Stimulated activated memory B cell treated with anti-CD40 and anti-IgM and Interleukin-4, amounts not matched to agents 10 μg/mL and 1 μg/mL and 100 μg/mL, for 72 hours (primary cell): Measurements from ENCODE around the gene LTA4H.

ENCODE experiments used
- ATAC-seq: fragments of 150-1000 bp; cut with Tn5 transposase; 2 replicates; pipeline ENCODE4 v1.10.0; 2021
- H3K27ac Mint-ChIP-seq: one replicate; pipeline ENCODE4 v1.8.0; 2022; ENCODE audit warnings: mild to moderate bottlenecking, mixed read lengths
- H3K27me3 Mint-ChIP-seq: one replicate; pipeline ENCODE4 v1.8.0; 2022; ENCODE audit warnings: mixed read lengths
- H3K36me3 Mint-ChIP-seq: one replicate; pipeline ENCODE4 v1.8.0; 2022; ENCODE audit warnings: mixed read lengths
- H3K4me1 Mint-ChIP-seq: one replicate; pipeline ENCODE4 v1.8.0; 2022; ENCODE audit warnings: mixed read lengths
- H3K4me3 Mint-ChIP-seq: one replicate; pipeline ENCODE4 v1.8.0; 2022; ENCODE audit warnings: mild to moderate bottlenecking, moderate library complexity, mixed read lengths
- H3K9me3 Mint-ChIP-seq: one replicate; pipeline ENCODE4 v1.8.0; 2022; ENCODE audit warnings: mixed read lengths

Gene LTA4H

DNA sequence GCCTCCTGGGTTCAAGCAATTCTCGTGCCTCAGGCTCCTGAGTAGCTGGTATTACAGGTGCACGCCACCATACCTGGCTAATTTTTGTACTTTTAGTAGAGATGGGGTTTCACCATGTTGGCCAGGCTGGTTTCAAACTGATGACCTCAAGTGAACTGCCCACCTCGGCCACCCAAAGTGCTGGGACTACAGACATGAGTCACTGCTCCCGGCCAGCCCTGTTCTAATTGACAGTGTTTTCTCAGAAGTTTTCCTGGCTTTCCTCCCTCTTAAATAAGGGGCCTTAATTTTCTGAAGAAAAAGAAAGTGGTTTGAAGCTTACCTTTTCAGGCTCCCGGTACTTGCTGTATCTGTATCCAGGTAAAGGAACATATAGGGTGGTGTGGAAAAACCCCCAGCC, 40.9 kb downstream of the LTA4H start:
- H3K4me3 Mint-ChIP-seq = no peak overlapping the region
- H3K9me3 Mint-ChIP-seq = no peaks in the 10 kb centered on the region
- H3K36me3 Mint-ChIP-seq = peaks cover 14% of the 10 kb centered on the region
- H3K27ac Mint-ChIP-seq = no peak overlapping the region
- H3K4me1 Mint-ChIP-seq = peaks cover 12% of the 10 kb centered on the region
- ATAC-seq = no peak
- no peaks in the 10 kb centered on the region for H3K27me3 Mint-ChIP-seq

- H3K4me3 Mint-ChIP-seq = no peak overlapping the region
- no peak for ATAC-seq
- H3K9me3 Mint-ChIP-seq = no peaks in the 10 kb centered on the region
- no peak overlapping the region for H3K27ac Mint-ChIP-seq
- peaks cover 16% of the 10 kb centered on the region for H3K36me3 Mint-ChIP-seq
- H3K4me1 Mint-ChIP-seq = peaks cover 9% of the 10 kb centered on the region
- no peaks in the 10 kb centered on the region for H3K27me3 Mint-ChIP-seq
These were observed 41.5 kb downstream of the LTA4H start for GRCh38 chr12:95993907-95994306.

GRCh38 chr12:95990136-95990535, 45.3 kb downstream of the LTA4H start:
- Mint-ChIP-seq H3K27ac (no peak overlapping the region), H3K27me3 (no peaks in the 10 kb centered on the region), H3K36me3 (peaks cover 17% of the 10 kb centered on the region), H3K4me3 (no peak overlapping the region), H3K9me3 (no peaks in the 10 kb centered on the region), H3K4me1 (peaks cover 6% of the 10 kb centered on the region)
- no peak for ATAC-seq

DNA sequence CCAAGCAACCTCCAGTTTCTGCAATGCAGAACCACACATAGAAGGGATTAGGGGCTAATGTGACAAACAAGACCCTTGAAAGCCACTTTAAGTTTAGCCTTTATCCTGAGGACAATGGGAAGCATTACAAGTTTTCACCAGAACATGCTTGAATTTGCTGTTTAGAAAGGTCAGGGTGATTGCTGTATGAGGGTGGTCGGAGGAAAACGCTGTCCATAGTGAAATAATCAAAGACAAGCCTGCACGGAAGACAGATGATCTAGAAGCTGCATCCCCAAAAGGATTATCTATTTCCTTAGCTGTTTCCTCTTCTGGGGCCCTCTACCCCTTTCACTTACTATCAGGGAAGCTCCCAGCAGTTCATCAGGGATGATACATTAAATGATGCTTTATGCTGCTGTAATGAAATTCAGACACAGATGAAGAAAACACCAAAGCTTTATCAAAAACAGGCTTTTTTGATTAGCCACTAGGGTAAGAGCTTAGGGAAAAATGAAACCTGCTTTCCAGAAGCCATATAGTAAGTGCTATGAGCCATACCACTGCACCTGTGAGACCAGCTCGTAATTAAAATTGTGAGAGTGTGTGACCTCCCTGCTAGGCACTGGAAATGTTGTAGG, 45.8 kb downstream of the LTA4H start:
- ATAC-seq = no peak
- peaks cover 6% of the 10 kb centered on the region for H3K4me1 Mint-ChIP-seq
- no peaks in the 10 kb centered on the region for H3K9me3 Mint-ChIP-seq

GRCh38 chr12:95988506-95989275, 46.7 kb downstream of the LTA4H start:
- peaks cover 17% of the 10 kb centered on the region for H3K36me3 Mint-ChIP-seq
- ATAC-seq = no peak
- no peak overlapping the region for H3K27ac Mint-ChIP-seq
- peaks cover 6% of the 10 kb centered on the region for H3K4me1 Mint-ChIP-seq
- H3K27me3 Mint-ChIP-seq = no peaks in the 10 kb centered on the region
- H3K9me3 Mint-ChIP-seq = no peaks in the 10 kb centered on the region
- H3K4me3 Mint-ChIP-seq = no peak overlapping the region

More for the DNA sequence above, 45.8 kb downstream of the LTA4H start:
- Mint-ChIP-seq H3K27me3 (no peaks in the 10 kb centered on the region), H3K36me3 (peaks cover 17% of the 10 kb centered on the region), H3K27ac (no peak overlapping the region), H3K4me3 (no peak overlapping the region)

- ATAC-seq = no peak
- no peaks in the 10 kb centered on the region for H3K9me3 Mint-ChIP-seq
- peaks cover 6% of the 10 kb centered on the region for H3K4me1 Mint-ChIP-seq
- no peak overlapping the region for H3K27ac Mint-ChIP-seq
- no peak overlapping the region for H3K4me3 Mint-ChIP-seq
- no peaks in the 10 kb centered on the region for H3K27me3 Mint-ChIP-seq
- H3K36me3 Mint-ChIP-seq = peaks cover 9% of the 10 kb centered on the region
These were observed 48.5 kb downstream of the LTA4H start for GRCh38 chr12:95986635-95987570.

DNA sequence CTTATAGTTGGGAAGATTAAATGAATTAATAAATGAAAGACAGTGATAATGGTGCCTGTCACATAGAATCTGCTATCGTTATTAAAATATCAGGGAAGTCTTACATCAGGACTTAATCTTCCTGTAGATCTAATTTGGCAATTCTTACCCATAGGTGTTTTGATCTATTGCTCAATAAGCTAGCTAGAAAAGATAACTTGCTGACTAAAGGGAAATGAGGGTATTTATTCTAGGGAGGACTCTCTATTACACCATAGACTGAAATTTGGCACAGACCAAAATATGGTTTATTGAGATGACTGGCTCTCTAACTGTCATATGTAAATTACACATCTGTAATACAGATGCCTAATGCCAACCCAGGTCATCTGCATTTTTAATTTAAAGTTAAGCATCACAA, 50.7 kb downstream of the LTA4H start:
- no peak for ATAC-seq
- Mint-ChIP-seq H3K27me3 (no peaks in the 10 kb centered on the region), H3K36me3 (peaks cover 9% of the 10 kb centered on the region), H3K27ac (no peak overlapping the region), H3K4me1 (peaks cover 6% of the 10 kb centered on the region), H3K4me3 (no peak overlapping the region), H3K9me3 (no peaks in the 10 kb centered on the region)

- Mint-ChIP-seq H3K4me1 (no peaks in the 10 kb centered on the region), H3K27me3 (no peaks in the 10 kb centered on the region), H3K36me3 (no peaks in the 10 kb centered on the region), H3K27ac (no peak overlapping the region), H3K4me3 (no peak overlapping the region), H3K9me3 (no peaks in the 10 kb centered on the region)
- ATAC-seq = no peak
These were observed 52.8 kb downstream of the LTA4H start for GRCh38 chr12:95982602-95983001.

- Mint-ChIP-seq H3K4me1 (no peaks in the 10 kb centered on the region), H3K4me3 (no peak overlapping the region), H3K36me3 (no peaks in the 10 kb centered on the region), H3K27me3 (no peaks in the 10 kb centered on the region), H3K27ac (no peak overlapping the region), H3K9me3 (no peaks in the 10 kb centered on the region)
- ATAC-seq = no peak
These were observed 55.0 kb downstream of the LTA4H start for GRCh38 chr12:95980437-95980836.

DNA sequence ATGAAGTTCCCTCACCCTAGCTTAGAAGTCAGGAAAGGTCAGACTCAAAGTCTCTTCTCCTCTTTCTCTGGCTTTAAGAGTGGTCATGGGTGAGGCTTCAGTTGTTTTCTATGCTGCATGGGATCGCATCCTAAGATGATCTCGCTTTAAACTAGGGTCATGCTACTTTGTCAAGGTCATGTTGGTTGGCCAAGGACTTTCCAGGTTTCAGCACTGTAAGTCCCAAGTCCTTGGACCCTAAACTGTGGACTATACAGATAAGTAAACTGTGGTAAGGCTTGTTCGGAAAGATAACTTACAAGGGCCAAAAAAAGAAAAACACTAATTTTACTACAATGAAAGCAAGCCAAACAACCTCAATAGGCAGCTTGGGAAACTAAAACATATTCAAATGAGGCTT, 56.6 kb downstream of the LTA4H start:
- no peaks in the 10 kb centered on the region for H3K27me3 Mint-ChIP-seq

DNA sequence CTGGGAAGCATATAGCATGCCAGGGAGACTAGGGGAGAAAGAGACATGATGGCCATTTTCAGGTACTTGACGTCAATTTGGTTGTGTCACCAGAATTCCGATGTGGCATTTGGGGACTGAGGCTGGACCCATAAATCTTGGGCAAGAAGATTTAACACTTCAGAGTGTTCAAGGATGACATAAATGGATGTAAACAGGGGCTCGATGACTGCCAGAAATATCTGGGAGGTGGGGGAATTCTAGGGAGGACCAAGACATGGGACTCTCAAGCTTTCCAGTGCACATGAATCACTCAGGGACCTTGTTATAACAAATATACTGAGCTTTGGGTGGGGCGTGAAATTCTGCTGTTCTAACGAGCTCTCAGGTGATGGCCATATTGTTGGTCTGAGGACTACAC, 57.0 kb downstream of the LTA4H start:
- no peak overlapping the region for H3K4me3 Mint-ChIP-seq
- H3K4me1 Mint-ChIP-seq = no peaks in the 10 kb centered on the region
- no peaks in the 10 kb centered on the region for H3K9me3 Mint-ChIP-seq
- no peaks in the 10 kb centered on the region for H3K27me3 Mint-ChIP-seq
- H3K36me3 Mint-ChIP-seq = no peaks in the 10 kb centered on the region
- ATAC-seq = no peak
- H3K27ac Mint-ChIP-seq = no peak overlapping the region

More for the DNA sequence above, 56.6 kb downstream of the LTA4H start:
- no peaks in the 10 kb centered on the region for H3K4me1 Mint-ChIP-seq
- H3K36me3 Mint-ChIP-seq = no peaks in the 10 kb centered on the region
- H3K27ac Mint-ChIP-seq = no peak overlapping the region
- no peaks in the 10 kb centered on the region for H3K9me3 Mint-ChIP-seq
- ATAC-seq = no peak
- H3K4me3 Mint-ChIP-seq = no peak overlapping the region

DNA sequence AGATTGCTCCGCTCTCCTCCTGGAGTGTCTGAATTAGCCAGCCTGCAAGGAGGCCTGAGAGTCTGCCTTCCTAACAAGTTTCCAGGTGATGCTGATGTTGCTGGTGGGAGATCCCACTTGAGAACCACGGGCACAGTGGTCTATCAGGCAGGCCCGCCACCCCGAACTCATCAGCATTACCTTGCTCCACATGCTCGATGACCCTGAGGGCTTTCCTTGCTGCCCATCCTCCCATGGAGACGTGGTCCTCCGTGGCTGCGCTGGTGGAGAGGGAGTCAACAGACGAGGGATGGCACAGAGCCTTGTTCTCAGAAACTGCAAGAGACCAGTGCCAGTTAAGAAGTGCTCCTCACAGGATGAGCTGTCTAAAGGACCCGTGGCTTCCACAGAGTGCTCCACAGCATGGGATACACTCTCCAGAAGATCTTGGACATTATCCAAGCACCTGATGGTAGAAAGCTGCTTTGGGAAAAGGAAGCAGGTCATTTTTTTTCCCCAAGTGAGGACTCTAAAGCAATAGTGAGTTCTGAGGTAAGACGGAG, 57.6 kb downstream of the LTA4H start:
- Mint-ChIP-seq H3K27me3 (no peaks in the 10 kb centered on the region), H3K4me1 (no peaks in the 10 kb centered on the region), H3K4me3 (no peak overlapping the region), H3K27ac (no peak overlapping the region), H3K36me3 (no peaks in the 10 kb centered on the region), H3K9me3 (no peaks in the 10 kb centered on the region)
- ATAC-seq = no peak

GRCh38 chr12:95976416-95976832, 59.0 kb downstream of the LTA4H start:
- Mint-ChIP-seq H3K27me3 (no peaks in the 10 kb centered on the region), H3K9me3 (no peaks in the 10 kb centered on the region), H3K4me3 (no peak overlapping the region), H3K4me1 (no peaks in the 10 kb centered on the region), H3K36me3 (no peaks in the 10 kb centered on the region), H3K27ac (no peak overlapping the region)
- no peak for ATAC-seq

DNA sequence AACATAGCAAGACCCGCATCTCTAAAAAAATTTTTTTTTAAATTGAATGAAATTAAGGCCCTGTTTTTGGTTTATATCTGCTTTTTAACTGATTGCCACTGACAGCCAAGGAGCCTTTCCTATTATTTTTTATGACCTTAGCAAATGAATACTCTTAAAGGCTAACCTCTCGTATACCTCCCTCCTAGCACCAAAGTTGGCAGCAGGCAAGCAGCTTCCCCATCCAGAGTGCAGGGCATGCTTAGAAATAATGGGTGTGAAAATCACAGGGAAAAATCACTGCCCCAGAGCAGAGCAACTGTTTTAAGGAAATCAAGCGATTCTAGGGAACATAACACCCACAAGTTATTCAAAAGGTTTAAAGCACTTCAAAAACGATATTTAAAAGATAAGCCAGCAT, 59.9 kb downstream of the LTA4H start:
- Mint-ChIP-seq H3K36me3 (no peaks in the 10 kb centered on the region), H3K27ac (no peak overlapping the region), H3K4me3 (no peak overlapping the region), H3K4me1 (no peaks in the 10 kb centered on the region), H3K27me3 (no peaks in the 10 kb centered on the region), H3K9me3 (no peaks in the 10 kb centered on the region)
- no peak for ATAC-seq

GRCh38 chr12:95974358-95974757, 61.0 kb downstream of the LTA4H start:
- no peaks in the 10 kb centered on the region for H3K36me3 Mint-ChIP-seq
- H3K27ac Mint-ChIP-seq = no peak overlapping the region
- H3K4me1 Mint-ChIP-seq = no peaks in the 10 kb centered on the region
- H3K9me3 Mint-ChIP-seq = no peaks in the 10 kb centered on the region
- H3K4me3 Mint-ChIP-seq = no peak overlapping the region
- no peak for ATAC-seq
- no peaks in the 10 kb centered on the region for H3K27me3 Mint-ChIP-seq
